Uterus (tissue), 2 donors: ENCODE results near the gene ZDHHC7.

ENCODE experiments used
- CTCF ChIP-seq, 4 experiments: fragments of 200-600 bp in 2 of 4; fragments of 450-650 bp in 2 of 4; sonication (generic) in 2 of 4; IDR thresholded peaks; one replicate each; pipeline ENCODE4 v1.5.1; 2016 to 2019; ENCODE audit warnings: antibody characterized with exemption in 4 of 4, mild to moderate bottlenecking in 2 of 4, moderate library complexity in 1 of 4
- POLR2A ChIP-seq, 2 donors: fragments of 450-650 bp; IDR thresholded peaks; one replicate each; pipeline ENCODE4 v1.6.1; 2016; ENCODE audit warnings: antibody characterized with exemption in 2 of 2, mild to moderate bottlenecking in 1 of 2, moderate library complexity in 1 of 2

GRCh38 chr16:85036236-85037049, 25.1 kb upstream of the ZDHHC7 start:
- TF ChIP-seq CTCF (IDR thresholded peaks at IDR 0.05) (no peak), POLR2A (IDR thresholded peaks at IDR 0.05) (no peak)
